BLaER1 treated with 17β-estradiol and CSF1 and Interleukin-3, amounts not matched to agents 10 nM and 100 nM (cell line): Measurements from ENCODE around the gene RRM2.
"Not testable (repeated sequence)": the region's sequence is repeated elsewhere in the genome, so short reads cannot be mapped to it uniquely, and the experiment has no call there.

Experiments
- H3K27ac ChIP-seq, 11 experiments: shearing (Covaris generic); formaldehyde crosslinking; 2 replicates each; pipeline ENCODE4 v1.8.1; 2022
- H3K27me3 ChIP-seq, 11 experiments: shearing (Covaris generic); formaldehyde crosslinking; 2 replicates each; pipeline ENCODE4 v1.8.1; 2022
- H3K36me3 ChIP-seq, 11 experiments: shearing (Covaris generic); formaldehyde crosslinking; 2 replicates each; pipeline ENCODE4 v1.8.1; 2022
- H3K4me1 ChIP-seq, 10 experiments: shearing (Covaris generic); formaldehyde crosslinking; 2 replicates each; pipeline ENCODE4 v1.8.1; 2022
- H3K4me2 ChIP-seq, 11 experiments: shearing (Covaris generic); formaldehyde crosslinking; 2 replicates each; pipeline ENCODE4 v1.8.1; 2022
- H3K4me3 ChIP-seq, 10 experiments: shearing (Covaris generic); formaldehyde crosslinking; 2 replicates each; pipeline ENCODE4 v1.8.1; 2022
- H3K9ac ChIP-seq, 11 experiments: shearing (Covaris generic); formaldehyde crosslinking; 2 replicates each; pipeline ENCODE4 v1.8.1; 2022
- H3K9me3 ChIP-seq, 11 experiments: shearing (Covaris generic); formaldehyde crosslinking; replicated peaks in 1 of 11; 2 replicates each; pipeline ENCODE4 v1.8.1; 2022
- H4K20me1 ChIP-seq, 11 experiments: shearing (Covaris generic); formaldehyde crosslinking; 2 replicates each; pipeline ENCODE4 v1.8.1; 2022
- Cebpa-rat ChIP-seq, 11 experiments: shearing (Covaris generic); IDR thresholded peaks; 2 replicates each; pipeline ENCODE4 v1.8.1; 2022

RRM2 gene

GRCh38 chr2:10096641-10097040, 25.9 kb upstream of the RRM2 start:
- Histone ChIP-seq H3K27me3 (peaks cover 13 to 21% (median 14%) of the 10 kb centered on the region in 11 experiments), H3K4me2 (no peak overlapping the region), H3K4me3 (no peak overlapping the region), H3K36me3 (no peaks in the 10 kb centered on the region), H3K4me1 (peaks cover 0 to 16% (median 5%) of the 10 kb centered on the region in 10 experiments; a peak in 11 of 20 replicates), H3K9ac (no peak overlapping the region), H3K27ac (no peak overlapping the region), H3K9me3 (peaks cover 11 to 17% (median 14%) of the 10 kb centered on the region in 11 experiments), H4K20me1 (0 out of 22 replicates have a peak, but pooled peaks cover 0 to 13% (median 0%) of the 10 kb centered on the region in 11 experiments)
- TF ChIP-seq Cebpa-rat (IDR thresholded peaks at IDR 0.05), result no peak

GRCh38 chr2:10097352-10098148, 25.0 kb upstream of the RRM2 start:
- no peak overlapping the region for H3K4me2 ChIP-seq
- 0 out of 22 replicates have a peak, but pooled peaks cover 0 to 13% (median 0%) of the 10 kb centered on the region in 11 experiments for H4K20me1 ChIP-seq
- H3K4me3 ChIP-seq, result no peak overlapping the region
- H3K4me1 ChIP-seq, result peaks cover 0 to 15% (median 5%) of the 10 kb centered on the region in 10 experiments; a peak in 10 of 20 replicates
- H3K36me3 ChIP-seq, result no peaks in the 10 kb centered on the region
- H3K9me3 ChIP-seq, result peaks cover 2 to 8% (median 5%) of the 10 kb centered on the region in 11 experiments
- TF ChIP-seq Cebpa-rat (IDR thresholded peaks at IDR 0.05), result no peak
- H3K27me3 ChIP-seq, result peaks cover 3 to 12% (median 5%) of the 10 kb centered on the region in 11 experiments; a peak in 21 of 22 replicates
- no peak overlapping the region for H3K9ac ChIP-seq
- no peak overlapping the region for H3K27ac ChIP-seq

- H4K20me1 ChIP-seq, result 0 out of 22 replicates have a peak, but pooled peaks cover 0 to 13% (median 0%) of the 10 kb centered on the region in 11 experiments
- no peaks in the 10 kb centered on the region for H3K27me3 ChIP-seq
- H3K36me3 ChIP-seq, result 0 out of 22 replicates have a peak, but pooled peaks cover 0 to 6% (median 0%) of the 10 kb centered on the region in 11 experiments
- no peak overlapping the region for H3K4me3 ChIP-seq
- H3K9ac ChIP-seq, result no peak overlapping the region
- peaks cover 2 to 20% (median 14%) of the 10 kb centered on the region in 11 experiments; a peak in 21 of 22 replicates for H3K9me3 ChIP-seq
- H3K4me1 ChIP-seq, result peaks cover 0 to 28% (median 13%) of the 10 kb centered on the region in 10 experiments; a peak in 13 of 20 replicates
- TF ChIP-seq Cebpa-rat (IDR thresholded peaks at IDR 0.05), result no peak
- H3K4me2 ChIP-seq, result peak overlapping the region in 3 of 11 experiments; percentile 4 to 22 (median 7); a peak in 1 of 22 replicates
- no peak overlapping the region for H3K27ac ChIP-seq
Observed at GRCh38 chr2:10101491-10101890, 21.0 kb upstream of the RRM2 start.

- Histone ChIP-seq H3K4me2 (peak overlapping the region in 7 of 11 experiments; percentile 9 to 55 (median 47); a peak in 10 of 22 replicates), H3K9ac (no peak overlapping the region), H3K4me3 (no peak overlapping the region), H3K4me1 (peaks cover 0 to 28% (median 11%) of the 10 kb centered on the region in 10 experiments; a peak in 13 of 20 replicates), H3K36me3 (0 out of 22 replicates have a peak, but pooled peaks cover 0 to 6% (median 0%) of the 10 kb centered on the region in 11 experiments), H3K9me3 (peaks cover 6 to 28% (median 21%) of the 10 kb centered on the region in 11 experiments; a peak in 21 of 22 replicates), H4K20me1 (no peaks in the 10 kb centered on the region), H3K27ac (no peak overlapping the region), H3K27me3 (no peaks in the 10 kb centered on the region)
- no peak for TF ChIP-seq Cebpa-rat (IDR thresholded peaks at IDR 0.05)
Observed at GRCh38 chr2:10103179-10103578, 19.4 kb upstream of the RRM2 start.

- H3K9ac ChIP-seq, H3K36me3 ChIP-seq, H3K4me2 ChIP-seq, H4K20me1 ChIP-seq, H3K27me3 ChIP-seq, H3K4me3 ChIP-seq, H3K27ac ChIP-seq: not testable (repeated sequence)
- H3K9me3 ChIP-seq, result peaks cover 6 to 28% (median 21%) of the 10 kb centered on the region in 11 experiments; a peak in 21 of 22 replicates
- peaks cover 0 to 28% (median 11%) of the 10 kb centered on the region in 10 experiments; a peak in 13 of 20 replicates for H3K4me1 ChIP-seq
Observed at GRCh38 chr2:10104906-10105305, 17.6 kb upstream of the RRM2 start.

- Histone ChIP-seq H3K9ac (0 out of 22 replicates have a peak overlapping the region, but pooled peaks of 1 of the 11 experiments have one; percentile 24), H3K9me3 (peaks cover 6 to 28% (median 21%) of the 10 kb centered on the region in 11 experiments; a peak in 21 of 22 replicates), H3K27ac (no peak overlapping the region), H3K4me1 (peaks cover 0 to 9% (median 0%) of the 10 kb centered on the region in 10 experiments; a peak in 3 of 20 replicates), H3K4me3 (no peak overlapping the region), H4K20me1 (no peaks in the 10 kb centered on the region), H3K36me3 (0 out of 22 replicates have a peak, but pooled peaks cover 0 to 6% (median 0%) of the 10 kb centered on the region in 11 experiments), H3K27me3 (no peaks in the 10 kb centered on the region), H3K4me2 (no peak overlapping the region)
- TF ChIP-seq Cebpa-rat (IDR thresholded peaks at IDR 0.05), result no peak
Observed at GRCh38 chr2:10109311-10109710, 13.2 kb upstream of the RRM2 start.

- H3K36me3 ChIP-seq, result peaks cover 0 to 9% (median 7%) of the 10 kb centered on the region in 11 experiments; a peak in 8 of 22 replicates
- no peak overlapping the region; a peak in 1 of 22 replicates for H3K9ac ChIP-seq
- peak overlapping the region in 1 of 11 experiments; percentile 14; a peak in 1 of 22 replicates for H3K27ac ChIP-seq
- peaks cover 37 to 75% (median 55%) of the 10 kb centered on the region in 10 experiments for H3K4me1 ChIP-seq
- TF ChIP-seq Cebpa-rat (IDR thresholded peaks at IDR 0.05), result no peak
- no peaks in the 10 kb centered on the region for H3K9me3 ChIP-seq
- peaks cover 0 to 13% (median 8%) of the 10 kb centered on the region in 11 experiments; a peak in 10 of 22 replicates for H4K20me1 ChIP-seq
- no peaks in the 10 kb centered on the region for H3K27me3 ChIP-seq
- H3K4me2 ChIP-seq, result peak overlapping the region in 8 of 11 experiments; percentile 4 to 59 (median 46); a peak in 10 of 22 replicates
- no peak overlapping the region for H3K4me3 ChIP-seq
Observed at GRCh38 chr2:10119027-10119325, 3.6 kb upstream of the RRM2 start.

- peaks cover 0 to 16% (median 9%) of the 10 kb centered on the region in 11 experiments; a peak in 9 of 22 replicates for H3K36me3 ChIP-seq
- H3K27ac ChIP-seq, result peak overlapping the region in 9 of 11 experiments; percentile 88 to 97 (median 93); a peak in 12 of 22 replicates
- peak overlapping the region in 9 of 11 experiments; percentile 87 to 97 (median 95); a peak in 15 of 22 replicates for H3K9ac ChIP-seq
- H3K4me1 ChIP-seq, result peaks cover 42 to 82% (median 58%) of the 10 kb centered on the region in 10 experiments
- peak overlapping the region; percentile 58 to 89 (median 86) for H3K4me3 ChIP-seq
- no peaks in the 10 kb centered on the region for H3K9me3 ChIP-seq
- H3K27me3 ChIP-seq, result no peaks in the 10 kb centered on the region
- TF ChIP-seq Cebpa-rat (IDR thresholded peaks at IDR 0.05), result no peak
- H3K4me2 ChIP-seq, result peak overlapping the region; percentile 85 to 100 (median 92)
- H4K20me1 ChIP-seq, result peaks cover 0 to 20% (median 14%) of the 10 kb centered on the region in 11 experiments; a peak in 15 of 22 replicates
Observed at GRCh38 chr2:10119601-10120157, 2.9 kb upstream of the RRM2 start.
